GM19438 (cell line): ENCODE results near the gene FEN1.

ENCODE experiments used
- ATAC-seq: cut with Tn5 transposase; IDR thresholded peaks from one replicate; pipeline ENCODE4 v1.9.1; 2021; ENCODE audit warnings: low read depth; ENCODE audit not compliant: unreplicated experiment

The FEN1 gene

GRCh38 chr11:61792310-61793082 lies at the start of gene FEN1, which contains the start of gene TMEM258:
FEN1 (plus strand) TSS chr11:61792911; CDS start chr11:61795362, 2,451 bp downstream.
TMEM258 (minus strand) TSS chr11:61792599; CDS start chr11:61792558, 41 bp downstream.
- peak; percentile 82 for ATAC-seq

DNA sequence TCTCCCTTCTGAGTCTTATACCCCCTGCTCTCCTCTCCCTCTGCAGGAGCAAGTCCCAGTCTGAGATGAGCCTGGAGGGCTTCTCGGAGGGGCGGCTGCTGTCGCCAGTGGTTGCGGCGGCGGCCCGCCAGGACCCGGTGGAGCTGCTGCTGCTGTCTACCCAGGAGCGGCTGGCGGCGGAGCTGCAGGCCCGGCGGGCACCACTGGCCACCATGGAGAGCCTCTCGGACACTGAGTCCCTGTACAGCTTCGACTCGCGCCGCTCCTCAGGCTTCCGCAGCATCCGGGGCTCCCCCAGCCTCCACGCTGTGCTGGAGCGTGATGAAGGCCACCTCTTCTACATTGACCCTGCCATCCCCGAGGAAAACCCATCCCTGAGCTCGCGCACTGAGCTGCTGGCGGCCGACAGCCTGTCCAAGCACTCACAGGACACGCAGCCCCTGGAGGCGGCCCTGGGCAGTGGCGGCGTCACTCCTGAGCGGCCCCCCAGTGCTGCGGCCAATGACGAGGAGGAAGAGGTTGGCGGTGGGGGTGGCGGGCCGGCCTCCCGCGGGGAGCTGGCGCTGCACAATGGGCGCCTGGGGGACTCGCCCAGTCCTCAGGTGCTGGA lies 49.1 kb upstream of the FEN1 start:
- no peak for ATAC-seq

- ATAC-seq = no peak
Measured at GRCh38 chr11:61744181-61744580, 48.5 kb upstream of the FEN1 start.

- ATAC-seq = no peak
Measured at GRCh38 chr11:61744609-61745156, 48.0 kb upstream of the FEN1 start.

- ATAC-seq = no peak
Measured at GRCh38 chr11:61745781-61746441, 46.8 kb upstream of the FEN1 start.

- ATAC-seq = no peak
Measured at GRCh38 chr11:61746442-61747191, 46.1 kb upstream of the FEN1 start.

DNA sequence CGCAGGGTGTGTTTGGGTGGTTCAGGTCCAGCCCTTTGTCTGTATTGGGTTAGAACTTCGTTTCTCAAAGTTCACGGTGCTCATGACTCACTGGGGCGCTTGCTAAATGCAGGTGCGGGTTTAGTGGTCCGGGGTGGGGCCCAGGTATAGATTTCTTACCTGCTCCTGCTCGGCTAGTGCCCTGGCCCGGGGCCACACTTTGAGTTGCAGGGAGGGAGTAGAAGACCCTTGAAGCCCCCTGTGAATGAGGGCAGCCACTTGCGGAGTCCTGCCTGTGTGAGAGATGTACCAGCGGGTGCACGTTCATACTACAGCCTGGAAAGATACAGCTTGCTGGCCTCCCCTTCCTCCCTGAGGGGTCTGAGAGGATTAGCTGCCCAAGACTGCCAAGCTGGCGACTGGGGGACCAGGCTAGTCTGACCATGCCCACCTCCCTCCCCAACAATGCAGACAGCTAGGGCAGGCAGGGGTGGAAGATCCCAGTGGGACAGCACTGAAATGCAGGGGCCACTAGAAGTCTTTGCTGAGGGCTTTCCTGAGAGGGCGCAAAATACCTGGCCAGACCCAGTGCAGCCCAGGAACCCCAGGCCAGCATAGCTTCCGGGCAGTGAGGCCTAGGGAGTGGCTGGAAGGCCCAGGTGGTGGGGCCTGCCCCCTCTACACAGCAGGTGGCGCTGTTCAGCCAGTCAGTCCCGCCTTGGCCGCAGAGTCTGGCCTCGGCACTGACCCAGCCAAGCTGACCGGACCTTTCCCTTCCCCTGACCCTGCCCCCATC lies 45.3 kb upstream of the FEN1 start:
- no peak for ATAC-seq

GRCh38 chr11:61747967-61748285 lies 44.8 kb upstream of the FEN1 start:
- no peak for ATAC-seq

DNA sequence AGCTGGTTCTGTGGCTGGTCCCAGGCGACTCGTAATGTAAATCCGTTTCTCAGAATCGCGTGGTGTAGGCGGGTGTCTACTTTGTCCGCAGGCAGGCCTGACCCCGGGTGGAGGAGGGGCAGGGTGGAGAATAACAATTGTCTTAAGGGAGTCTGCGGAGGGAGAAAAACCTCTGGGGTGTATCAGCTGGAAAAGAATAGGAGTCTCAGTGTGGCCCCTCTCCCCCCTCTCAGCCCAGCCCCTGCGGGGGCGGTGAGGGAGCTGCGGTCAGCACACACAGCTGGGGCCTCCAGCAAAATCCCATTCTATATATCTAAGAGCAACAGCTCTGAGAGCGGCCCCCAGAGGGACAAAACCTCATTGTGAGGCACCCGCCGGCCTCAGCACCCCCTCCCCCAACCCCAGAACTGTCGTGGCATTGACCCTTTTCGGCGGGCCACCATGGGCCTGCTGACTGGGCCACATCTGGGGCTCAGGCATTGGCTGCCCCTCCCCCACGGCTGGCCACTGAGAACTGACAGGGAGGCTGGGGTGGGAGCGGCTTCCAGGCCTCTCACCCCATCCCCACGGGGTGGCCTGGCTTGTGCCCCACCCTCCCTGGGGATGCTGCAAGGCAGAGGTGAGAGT lies 43.0 kb upstream of the FEN1 start:
- ATAC-seq = no peak

- ATAC-seq = no peak
Measured at GRCh38 chr11:61750631-61751273, 42.0 kb upstream of the FEN1 start.

DNA sequence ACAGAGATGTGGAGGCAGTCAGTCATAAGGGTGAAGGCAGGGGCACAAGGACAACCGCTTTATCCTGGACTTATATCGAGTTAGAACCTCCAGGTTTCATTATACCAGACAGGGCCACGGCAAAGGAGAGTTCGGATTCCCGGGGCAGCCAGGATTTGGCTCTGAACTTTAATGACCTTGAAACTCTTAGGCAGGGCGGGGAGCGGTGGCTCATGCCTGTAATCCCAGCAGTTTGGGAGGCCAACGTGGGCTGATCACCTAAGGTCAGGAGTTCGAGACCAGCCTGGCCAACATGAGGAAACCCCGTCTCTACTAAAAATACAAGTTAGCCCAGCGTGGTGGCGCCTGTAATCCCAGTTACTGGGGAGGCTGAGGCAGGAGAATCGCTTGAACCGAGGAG lies 41.3 kb upstream of the FEN1 start:
- no peak for ATAC-seq

DNA sequence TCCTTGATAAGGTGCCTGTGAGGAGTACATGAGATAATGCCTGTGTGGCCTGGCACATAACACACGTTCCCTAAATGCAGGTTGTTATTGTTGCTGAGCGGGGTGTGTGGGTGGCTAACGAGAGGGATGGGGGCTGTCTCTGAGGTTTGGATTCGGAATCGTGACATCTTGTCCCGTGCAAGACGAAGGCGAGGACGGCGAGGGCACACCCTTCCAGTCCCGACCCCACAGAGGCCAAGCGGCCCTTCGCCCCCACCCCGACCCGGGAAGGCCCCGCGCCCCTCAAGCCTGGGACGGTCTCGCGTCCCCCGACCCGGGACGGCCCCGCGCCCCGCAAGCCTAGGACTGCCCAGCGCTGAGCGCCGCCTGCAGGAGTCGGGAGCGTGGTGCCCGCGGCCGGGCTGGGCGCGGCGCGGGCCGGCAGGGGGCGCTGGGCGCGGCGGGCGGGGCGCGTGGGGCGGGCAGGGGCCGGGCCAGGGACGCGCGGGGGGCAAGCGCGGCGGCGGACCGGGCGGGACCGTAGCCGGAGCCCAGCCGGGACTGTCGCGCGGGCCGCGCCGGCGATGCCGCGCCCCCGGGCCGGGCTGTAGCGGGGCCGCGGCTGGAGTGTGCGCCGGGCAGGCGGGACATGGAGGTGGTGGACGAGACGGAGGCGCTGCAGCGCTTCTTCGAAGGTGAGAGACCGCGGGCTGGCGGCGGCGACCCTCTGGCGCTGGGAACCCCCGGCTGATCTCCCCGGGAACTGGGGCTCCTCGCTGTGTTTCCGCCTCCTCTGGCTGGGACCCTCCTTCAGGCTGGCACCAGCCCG lies 40.4 kb upstream of the FEN1 start, which contains the start of gene MYRF:
TSS of gene MYRF (plus strand) at position 520 of the 808 bp plus-strand sequence. CDS start at position 629, 109 bp downstream.
- ATAC-seq = no peak

DNA sequence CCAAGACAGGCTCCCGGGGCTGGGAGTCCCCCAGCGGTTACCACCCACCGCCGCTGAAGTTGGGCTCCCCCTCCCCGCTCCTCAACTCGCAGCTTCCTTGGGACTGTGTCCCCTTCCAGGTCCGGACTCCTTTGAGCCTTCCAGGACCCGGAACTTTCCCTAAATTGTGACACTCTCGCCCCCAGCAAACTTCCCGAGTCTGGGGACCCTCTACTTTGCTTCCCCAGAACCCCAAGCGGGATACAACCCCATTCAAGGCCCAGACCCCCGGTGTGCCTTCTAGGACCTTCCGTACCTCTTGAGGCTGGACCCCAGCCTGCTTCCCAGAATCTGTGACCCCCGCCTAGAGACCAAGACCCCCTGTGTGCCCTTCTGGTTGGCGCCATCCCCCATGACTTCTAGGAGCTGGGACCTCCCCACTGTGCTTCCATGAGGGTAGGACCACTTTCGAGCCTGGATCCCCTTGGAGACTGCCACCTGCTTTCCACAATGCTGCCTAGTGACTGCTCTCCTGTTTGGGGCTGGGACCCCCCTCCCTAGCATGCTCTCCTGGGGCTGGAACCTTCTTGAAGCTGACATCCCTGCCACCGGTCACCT lies 39.7 kb upstream of the FEN1 start:
- no peak for ATAC-seq

DNA sequence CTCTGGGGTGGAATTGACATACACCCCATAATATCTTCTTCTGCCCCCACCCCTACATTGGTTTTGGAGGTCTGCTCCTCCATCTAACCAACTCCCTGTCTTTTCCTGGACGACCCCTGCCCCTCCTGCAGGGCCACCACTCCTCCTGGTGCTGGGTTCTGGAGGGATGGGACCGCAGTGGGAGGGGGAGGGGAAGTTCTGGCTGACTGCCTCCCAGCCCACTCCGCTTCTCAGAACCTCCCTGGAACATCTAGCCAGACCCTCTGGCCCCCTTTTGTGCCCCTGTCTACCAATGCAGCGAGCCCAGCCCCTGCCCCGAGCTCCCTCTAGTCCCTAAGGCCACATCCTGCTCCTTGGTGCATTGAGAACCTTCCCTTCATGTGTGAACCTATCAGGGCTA lies 39.0 kb upstream of the FEN1 start:
- ATAC-seq = no peak

- no peak for ATAC-seq
Measured at GRCh38 chr11:61754534-61755482, 37.9 kb upstream of the FEN1 start.

GRCh38 chr11:61756147-61756451 lies 36.6 kb upstream of the FEN1 start:
- ATAC-seq = no peak
